Measurements from ENCODE around the gene SOCS6.

DNA sequence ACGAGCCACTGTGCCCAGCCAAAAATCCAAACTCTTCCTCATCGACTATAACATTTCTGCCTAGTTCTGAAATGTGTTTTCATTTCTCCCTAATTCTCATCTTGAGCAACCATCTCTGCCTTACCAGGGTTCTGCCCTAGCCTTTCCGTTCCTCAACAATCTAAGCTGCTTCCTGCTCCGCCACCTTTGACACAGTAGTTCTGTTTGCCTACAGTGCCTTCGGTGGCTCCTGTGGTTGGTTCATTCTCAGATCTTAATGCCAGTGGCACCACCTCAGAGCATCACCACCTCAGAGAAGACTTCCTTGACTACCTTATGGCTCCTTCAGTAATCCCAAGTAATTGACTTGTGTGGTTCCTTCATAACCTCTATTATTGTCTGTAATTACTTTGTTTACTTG lies 3.8 kb downstream of the SOCS6 start:
- TF ChIP-seq EZH2 (conservative IDR thresholded peaks at IDR 0.05; ENCODE audit: low read depth, low read length) (no peak), PLRG1 (conservative IDR thresholded peaks at IDR 0.05) (no peak), CBX2 (IDR thresholded peaks at IDR 0.05; ENCODE audit: low read depth, low read length) (no peak), CBX2 (CRISPR knock-in tag; IDR thresholded peaks at IDR 0.05; ENCODE audit: low read depth) (no peak)
- TF ChIP-seq, protein P1, sequence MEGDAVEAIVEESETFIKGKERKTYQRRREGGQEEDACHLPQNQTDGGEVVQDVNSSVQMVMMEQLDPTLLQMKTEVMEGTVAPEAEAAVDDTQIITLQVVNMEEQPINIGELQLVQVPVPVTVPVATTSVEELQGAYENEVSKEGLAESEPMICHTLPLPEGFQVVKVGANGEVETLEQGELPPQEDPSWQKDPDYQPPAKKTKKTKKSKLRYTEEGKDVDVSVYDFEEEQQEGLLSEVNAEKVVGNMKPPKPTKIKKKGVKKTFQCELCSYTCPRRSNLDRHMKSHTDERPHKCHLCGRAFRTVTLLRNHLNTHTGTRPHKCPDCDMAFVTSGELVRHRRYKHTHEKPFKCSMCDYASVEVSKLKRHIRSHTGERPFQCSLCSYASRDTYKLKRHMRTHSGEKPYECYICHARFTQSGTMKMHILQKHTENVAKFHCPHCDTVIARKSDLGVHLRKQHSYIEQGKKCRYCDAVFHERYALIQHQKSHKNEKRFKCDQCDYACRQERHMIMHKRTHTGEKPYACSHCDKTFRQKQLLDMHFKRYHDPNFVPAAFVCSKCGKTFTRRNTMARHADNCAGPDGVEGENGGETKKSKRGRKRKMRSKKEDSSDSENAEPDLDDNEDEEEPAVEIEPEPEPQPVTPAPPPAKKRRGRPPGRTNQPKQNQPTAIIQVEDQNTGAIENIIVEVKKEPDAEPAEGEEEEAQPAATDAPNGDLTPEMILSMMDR (CRISPR knock-in tag; IDR thresholded peaks at IDR 0.05), result no peak

Measured in HepG2 (cell line).